GM12872 (cell line): ENCODE measurements around the gene GLYATL1.

Source experiments
- CTCF ChIP-seq: IDR thresholded peaks from 3 replicates; pipeline ENCODE4 v1.5.1; 2011; ENCODE audit warnings: low read depth, mild to moderate bottlenecking, low read length, moderate library complexity; ENCODE audit not compliant: insufficient read depth

The GLYATL1 gene

DNA sequence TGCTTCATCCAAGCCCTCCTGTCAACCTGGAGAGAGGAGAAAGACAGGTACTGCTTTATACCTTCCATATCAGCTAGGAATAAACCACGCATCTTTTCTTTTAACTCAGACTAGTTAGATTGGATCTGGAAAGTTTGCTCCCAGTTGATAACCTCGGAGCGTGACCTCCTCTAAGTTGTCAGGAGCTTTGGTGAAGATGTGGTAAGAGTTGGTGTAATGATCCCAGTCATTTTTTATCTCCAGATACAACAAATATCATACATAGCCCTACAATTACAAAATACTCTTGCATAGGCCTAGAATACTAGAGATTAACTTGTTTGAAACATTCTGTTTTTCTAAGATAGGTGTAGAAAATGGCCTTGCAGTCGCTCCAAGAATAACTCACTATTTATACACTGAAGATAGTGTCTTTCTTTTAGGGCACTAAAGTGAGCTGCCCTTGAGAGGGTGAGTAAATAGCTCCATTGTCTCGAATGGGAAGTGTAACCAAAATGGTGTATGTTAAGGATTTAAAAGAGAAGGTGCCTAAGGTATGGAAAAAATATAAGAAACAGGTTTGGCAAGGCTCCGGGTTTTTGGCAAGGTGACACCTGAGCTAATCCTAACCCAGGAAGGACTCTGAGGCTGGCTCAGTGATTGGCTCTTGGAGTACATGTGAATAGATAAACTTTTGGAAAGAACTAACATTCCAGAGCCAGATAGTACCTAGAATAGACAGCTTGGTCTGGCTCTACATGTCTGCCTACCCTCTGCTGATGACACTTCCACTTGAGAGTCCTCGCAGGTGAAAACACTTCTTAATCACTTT lies 59.4 kb downstream of the GLYATL1 start:
- TF ChIP-seq CTCF, result no peak

DNA sequence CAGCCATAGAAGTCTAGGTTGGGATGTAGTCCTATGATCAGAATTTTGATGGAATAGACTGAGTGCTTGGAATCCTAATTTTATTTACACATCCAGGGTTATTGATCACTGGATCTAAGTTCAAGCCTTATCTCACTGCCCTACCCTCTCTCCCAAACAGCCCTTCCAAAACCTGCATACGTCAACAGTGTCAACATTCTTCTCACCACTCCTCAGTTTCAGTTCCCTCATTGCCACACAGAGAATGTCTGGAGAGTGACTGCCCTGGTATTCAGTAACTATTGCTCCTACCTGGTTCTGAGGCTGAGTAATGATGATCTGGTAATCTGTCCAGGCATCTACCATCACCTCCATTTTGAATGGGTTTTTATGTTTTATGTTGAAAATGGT lies 60.0 kb downstream of the GLYATL1 start:
- TF ChIP-seq CTCF, result no peak

- no peak for TF ChIP-seq CTCF
Observed at GRCh38 chr11:59000003-59000402, 60.7 kb downstream of the GLYATL1 start.
